NCI-H1930 (cell line): Measurements from ENCODE around the gene C1orf167.

Source experiments
- DNase-seq, 2 experiments: peaks; one replicate each; lab custom pipeline; 2025; lab: John Stamatoyannopoulos, UW

The C1orf167 gene

DNA sequence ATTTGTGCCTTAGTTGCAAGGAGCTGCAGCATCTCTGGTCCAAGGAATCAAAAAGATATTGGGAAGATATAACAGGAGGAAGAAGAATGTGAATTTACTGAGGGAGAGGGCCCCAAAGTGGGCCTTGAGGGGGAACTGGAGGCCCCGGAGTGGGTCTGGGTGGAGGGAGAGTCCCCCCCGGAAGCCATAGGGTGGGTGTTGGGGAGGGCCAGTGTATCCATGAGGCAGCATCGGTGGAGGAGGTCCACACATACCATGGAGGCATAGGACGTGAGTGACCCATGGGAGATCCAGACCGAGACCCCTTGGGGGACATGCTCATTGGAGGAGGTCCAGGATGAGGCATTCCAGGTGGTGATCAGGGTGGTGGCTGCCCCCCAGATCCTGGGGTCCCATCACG lies 708 bp upstream of the C1orf167 start:
- no peak for DNase-seq

DNA sequence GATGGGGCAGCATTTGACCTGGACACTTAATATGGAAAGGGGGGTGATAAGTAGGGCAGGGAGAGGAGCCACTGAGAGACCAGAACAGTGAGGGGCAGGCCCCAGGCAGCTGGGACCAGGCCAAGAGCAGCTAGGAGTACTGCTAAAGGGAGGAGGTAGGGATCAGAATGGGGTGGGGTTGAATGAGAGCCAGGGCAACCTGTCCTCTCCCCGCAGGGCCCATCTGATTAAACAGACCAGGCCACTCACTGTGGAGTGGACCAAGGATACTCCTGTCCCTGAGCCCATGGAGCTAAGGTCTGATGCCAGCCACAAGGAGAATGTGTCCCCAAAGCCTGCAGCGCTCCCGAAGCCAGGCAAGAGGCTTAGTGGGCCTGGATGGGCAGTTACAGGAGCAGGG lies 2.1 kb downstream of the C1orf167 start:
- DNase-seq, result no peak

DNA sequence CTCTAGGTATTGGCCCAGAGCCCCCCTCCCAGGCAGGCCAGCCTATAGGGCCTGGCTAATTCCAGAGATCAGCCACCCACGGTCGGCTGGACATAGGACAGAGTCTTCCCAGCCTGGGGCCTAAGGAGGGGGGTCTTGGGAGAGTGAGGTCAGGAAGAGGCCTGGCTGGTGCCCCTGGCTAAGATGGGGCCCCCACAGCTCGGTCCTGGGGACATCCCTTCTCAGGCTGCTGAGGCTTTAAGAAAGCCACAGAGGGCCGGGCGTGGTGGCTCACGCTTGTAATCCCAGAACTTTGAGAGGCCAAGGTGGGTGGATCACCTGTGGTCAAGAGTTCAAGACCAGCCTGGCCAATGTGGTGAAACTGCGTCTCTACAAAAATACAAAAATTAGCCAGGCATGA lies 2.5 kb downstream of the C1orf167 start:
- no peak for DNase-seq

DNA sequence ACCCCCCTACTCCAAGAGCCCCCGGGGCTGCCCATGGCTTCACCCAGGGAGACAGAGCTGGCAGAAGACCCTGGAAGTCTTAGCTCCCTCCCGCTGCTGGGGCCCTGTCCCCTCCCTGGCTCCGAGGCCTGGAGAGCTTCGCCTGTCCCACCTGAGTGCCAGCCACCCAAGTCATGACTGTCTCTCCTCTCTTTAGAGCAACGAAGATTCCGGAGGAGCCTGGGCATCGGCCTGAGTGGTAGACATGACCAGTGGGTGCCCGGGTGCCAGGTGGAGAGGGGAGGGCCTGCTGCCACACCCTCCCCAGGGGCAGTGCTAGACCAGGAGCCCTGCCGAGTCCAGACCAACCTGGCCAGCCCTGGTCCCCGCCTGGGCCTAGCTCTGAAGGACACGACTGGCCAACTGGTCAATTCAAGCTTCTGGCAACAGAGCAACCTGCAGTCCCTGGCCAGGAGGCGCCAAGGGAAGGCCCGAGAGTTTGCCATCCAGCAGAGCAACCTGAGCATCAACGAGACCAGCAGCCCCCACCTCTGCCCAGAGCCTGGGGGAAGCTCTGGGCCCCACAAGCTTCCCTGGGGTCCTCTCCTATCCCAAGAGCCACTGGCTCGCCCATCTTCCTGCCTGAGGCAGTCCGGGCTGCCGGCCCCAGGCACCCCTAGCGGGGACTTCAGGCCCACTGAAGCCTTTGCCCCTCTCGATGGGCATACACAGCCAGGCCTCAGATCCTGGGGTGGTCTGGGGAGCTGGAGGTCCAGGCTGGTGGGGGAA lies 3.9 kb downstream of the C1orf167 start:
- no peak for DNase-seq

DNA sequence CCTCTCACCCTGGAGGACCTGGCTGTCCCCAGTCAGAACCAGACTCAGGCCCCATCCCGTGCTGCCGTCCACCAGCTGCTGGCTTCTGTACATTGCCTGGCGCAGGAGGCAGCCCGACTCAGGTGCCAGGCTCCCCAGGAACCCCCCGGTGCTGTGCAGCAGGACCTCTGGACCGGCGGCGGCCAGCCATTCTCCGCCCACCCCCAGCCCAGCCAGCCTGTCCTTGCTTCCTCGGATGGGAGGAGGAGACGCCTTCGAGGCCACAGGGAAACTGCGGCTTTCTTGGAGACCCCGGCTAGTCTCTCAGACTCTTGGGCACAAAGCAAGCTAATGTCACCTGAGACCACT lies 4.4 kb downstream of the C1orf167 start:
- DNase-seq, result no peak

DNA sequence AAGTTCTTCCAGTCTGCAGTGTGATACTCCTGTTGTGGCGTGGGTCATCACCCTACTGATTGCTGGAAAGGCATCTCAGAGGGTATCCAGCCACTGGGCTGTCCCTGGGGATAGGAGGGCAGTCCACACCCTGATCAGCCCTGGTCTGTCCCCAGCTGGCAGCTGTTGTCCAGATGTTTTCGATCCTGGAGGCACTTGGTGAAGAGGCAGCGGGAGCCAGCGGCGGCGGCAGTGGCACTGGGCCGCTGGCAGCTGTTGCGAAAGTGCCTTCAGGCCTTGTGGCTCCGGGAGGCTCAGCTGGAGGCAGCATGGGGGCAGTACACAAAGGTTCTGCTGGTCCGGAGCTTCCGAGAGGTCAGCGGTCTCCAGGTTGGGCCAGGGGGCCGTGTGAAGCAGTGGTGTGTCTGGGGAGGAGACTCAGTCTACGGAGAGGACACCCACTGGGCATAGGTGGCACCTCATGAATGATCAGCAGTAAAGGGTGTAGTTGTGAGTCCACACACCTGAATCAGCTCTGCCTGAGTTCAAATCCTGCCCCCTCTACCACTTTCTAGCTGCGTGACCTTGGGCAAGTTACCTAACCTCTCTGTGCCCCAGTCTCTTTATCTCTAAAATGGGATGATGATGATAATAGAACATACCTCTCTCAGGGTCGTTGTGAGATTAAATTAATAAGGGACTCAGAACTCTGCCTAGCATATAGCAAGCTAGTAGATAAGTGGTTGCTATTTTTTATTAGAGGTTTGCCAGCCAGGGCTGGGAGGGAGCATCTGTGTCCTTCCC lies 6.1 kb downstream of the C1orf167 start:
- DNase-seq, result no peak

DNA sequence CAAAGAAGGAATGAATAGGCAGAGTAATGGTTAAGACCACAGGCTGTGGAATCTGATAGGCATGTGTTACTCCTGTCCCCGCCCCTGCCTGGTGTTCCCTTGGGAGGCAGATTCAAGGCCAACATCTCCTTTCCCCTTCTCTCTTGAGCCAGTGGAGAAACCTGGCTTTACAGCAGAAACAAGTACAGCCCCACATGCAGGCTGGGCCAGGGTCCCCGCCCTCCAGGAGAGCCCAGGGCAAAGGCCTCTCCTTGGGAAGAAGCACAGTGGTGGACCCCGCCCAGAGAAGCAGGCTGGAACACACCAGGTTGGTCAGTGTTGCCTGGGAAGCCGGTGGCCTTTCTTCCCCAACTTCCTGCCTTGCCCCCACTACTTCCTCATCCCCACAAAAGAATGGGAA lies 6.8 kb downstream of the C1orf167 start:
- no peak for DNase-seq

DNA sequence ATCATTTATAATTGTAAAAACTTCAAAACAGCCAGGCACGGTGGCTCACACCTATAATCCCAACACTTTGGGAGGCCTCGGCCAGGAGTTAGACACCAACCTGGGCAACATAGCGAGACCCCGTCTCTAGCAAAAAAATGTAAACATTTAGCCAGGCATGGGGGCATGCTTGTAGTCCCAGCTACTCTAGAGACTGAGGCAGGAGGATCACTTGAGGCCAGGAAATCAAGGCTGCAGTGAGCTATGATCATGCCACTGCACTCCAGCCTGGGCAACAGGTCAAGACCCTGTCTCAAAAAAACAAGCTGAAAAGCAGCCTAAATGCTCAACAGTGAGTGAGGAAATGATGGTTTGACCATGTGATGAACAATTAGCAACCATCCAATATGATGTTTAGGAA lies 7.3 kb downstream of the C1orf167 start:
- no peak for DNase-seq

DNA sequence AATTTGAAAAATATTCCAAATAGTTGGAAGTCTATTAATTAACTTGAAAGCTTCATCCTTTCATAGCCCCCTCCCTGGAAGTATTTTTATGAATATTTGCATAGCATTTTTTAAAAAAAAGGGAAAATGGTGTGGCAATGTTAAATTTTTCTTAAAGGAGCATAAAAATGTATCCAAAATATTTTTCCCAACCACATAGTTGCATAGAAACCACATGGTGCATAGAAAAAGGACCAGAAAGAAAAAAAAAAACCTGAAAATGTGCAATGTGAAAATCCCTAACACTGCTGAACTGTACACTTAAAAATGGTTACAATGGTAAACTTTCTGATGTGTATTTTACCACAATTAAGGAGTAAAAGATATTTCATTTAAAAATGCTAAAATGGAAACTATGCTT lies 8.0 kb downstream of the C1orf167 start:
- DNase-seq, result no peak

DNA sequence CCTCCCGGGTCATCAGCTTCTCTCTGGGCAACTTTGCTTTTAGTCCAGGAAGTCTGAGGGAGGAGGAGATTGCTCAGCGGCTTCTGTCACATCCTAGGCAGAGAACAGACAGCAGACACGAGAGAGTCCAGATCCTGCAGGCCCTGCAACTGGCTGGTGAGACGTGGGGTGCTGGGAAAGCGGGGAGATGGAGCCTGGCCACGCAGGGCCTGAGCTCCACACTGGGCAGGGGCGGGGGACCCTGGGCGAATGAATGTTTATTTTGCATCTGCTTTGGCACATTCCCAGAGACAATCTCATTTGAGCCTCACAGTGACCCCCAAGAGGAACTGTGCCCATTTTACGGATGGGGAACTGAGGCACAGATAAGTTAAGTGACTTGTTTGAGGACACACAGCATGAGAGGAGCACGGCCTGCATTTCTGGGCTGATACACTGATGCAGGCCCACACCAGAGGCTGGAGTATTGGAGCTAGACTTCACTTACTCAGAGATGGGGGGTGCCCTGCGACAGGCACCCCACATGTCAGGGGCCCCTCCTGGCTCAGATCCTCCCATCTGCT lies 9.6 kb downstream of the C1orf167 start:
- DNase-seq, result no peak

DNA sequence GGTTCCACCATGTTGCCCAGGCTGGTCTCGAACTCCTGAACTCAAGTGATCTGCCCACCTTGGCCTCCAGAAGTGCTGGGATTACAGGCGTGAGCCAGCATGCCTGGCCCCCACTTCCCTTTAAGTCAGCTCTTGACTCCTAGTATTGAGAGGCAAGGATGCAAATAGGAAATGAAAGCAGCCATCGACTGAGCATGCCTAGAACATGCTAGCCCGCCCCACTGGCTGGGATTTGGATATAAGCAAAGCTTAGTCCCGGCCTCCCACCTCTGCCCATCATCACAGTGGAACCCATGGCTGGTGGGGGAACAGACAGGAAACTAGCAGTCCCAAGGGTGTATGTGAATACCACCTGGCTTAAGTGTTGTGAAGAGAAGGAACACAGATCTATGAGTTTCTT lies 10.5 kb downstream of the C1orf167 start:
- no peak for DNase-seq

DNA sequence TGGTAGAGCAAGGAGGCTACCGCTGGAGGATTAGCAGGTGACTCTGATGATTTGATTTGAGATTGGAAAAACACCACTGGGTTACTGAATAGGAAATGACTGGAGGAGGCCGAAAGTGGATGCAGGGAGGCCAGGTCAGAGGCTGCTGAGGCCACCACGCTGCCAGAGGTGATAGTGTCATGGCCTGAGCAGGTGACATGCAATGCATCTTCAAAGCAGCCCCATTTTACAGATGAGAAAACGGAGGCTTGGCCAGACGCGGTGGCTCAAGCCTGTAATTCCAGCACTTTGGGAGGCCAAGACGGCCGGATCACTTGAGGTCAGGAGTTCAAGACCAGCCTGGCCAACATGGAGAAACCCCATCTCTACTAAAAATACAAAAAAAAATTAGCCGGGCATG lies 12.8 kb downstream of the C1orf167 start:
- no peak for DNase-seq

DNA sequence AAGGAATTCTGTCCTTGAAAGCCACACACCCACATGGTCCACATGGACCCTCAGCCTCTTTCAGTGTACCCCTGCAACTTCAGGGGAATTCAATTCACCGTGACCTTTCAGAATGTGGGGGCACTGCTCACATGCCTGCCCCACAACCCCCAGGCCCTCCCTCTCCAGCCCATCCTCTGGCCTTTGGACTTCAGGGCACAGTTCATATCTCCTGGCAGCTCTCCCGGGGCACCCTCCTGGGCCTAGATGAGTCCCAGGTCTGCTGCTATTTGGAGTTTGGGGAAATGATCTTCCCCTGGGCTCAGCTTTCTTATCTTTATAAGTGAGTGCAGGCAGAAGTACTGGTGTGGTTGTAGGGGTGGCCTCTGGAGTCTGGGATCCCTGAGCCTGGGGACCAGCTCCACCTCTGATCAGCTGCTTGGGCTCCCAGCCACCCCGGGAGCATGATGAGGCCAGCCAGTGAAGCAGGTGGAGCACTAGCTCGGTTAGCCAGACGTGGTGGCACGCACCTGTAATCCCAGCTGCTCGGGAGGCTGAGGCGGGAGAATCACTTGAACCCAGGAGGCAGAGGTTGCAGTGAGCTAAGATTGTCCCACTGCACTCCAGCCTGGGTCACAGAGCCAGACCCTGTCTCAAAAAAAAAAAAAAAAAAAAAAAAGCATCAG lies 15.8 kb downstream of the C1orf167 start:
- DNase-seq, result no peak

DNA sequence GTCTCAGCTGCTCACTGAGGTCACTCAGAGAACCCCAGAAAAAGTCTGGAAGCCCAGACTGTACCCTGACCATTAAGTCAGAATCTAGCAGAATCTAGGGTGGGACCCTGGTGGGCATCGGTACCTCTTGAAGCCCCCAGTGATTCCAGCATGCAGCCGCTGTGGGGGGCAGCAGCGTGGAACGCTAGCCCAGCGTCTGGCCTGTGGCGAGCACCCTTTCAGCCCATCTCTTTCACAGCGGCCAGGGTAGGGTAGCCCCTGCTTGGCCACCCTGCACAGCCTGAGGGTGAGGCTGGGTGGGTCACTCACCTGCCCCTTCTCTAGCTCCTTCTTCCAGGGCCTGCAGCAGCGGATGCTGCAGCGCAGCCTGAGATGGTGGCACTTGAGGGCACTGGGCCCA lies 16.3 kb downstream of the C1orf167 start:
- no peak for DNase-seq

DNA sequence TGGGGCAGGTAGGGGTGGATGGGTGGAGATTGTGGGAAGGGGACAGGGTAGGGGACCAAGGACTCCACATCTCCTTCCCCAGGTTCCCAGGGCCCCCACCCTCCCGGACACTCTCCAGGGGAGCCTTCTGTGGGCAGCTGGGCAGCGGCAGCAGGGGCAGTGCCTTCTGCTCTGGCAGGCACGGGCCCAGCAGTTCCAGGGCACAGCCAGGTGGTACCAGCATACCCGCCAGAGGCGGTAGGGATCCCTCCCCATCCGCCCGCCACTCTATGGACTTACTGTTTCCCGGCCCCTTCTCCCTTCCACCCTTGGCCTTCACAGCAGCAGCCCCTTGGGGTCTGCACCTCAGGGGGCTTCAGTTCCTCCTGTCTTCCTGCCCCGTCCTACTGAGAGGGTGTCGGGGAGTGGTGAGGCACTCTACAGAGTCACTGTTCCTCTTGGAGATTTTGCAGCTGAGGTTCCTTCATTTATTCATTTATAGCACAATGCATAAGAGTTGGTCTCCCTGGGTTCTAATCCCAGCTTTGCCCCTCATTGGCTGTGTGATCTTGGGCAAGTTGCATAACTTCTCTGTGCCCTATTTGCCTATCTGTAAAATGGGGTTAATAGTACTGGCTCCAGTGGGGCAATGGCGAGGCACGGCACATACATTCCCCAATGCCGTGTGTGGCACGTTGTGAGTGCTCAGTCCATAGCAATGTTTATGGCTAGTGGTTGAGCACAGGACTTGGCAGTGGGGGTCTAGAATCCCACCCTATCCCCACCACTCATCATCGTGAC lies 17.0 kb downstream of the C1orf167 start:
- no peak for DNase-seq

DNA sequence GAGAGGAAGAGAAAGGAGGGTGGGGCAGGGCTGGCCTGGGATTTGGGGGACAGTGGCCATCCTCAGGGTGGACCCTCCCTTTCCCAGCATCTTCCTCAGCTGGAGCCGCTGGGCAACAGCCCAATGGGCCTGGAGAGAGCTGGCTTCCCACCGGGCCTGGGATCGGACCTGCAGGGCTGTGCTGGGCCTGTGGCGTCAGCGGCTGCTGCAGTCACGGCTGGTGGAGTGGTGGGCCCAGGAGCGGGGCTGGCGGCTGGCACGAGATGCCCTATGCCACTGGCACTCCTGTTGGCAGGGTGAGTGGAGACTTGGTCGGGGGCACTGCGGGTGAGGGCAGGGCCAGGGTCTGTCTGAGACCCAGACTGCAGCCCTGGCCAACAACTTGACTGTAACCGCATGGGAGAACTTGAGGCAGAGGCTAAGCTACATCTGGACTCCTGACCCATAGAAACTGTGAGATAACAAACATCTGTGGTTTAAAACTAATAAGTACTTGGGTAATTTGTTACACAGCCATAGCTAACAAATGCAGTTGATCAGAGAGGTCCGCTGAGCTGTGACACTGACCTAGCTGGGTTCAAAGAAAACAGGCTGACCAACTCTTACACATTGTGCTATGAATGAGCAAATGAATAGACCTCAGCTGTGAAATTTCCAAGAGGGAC lies 17.9 kb downstream of the C1orf167 start:
- DNase-seq, result no peak

DNA sequence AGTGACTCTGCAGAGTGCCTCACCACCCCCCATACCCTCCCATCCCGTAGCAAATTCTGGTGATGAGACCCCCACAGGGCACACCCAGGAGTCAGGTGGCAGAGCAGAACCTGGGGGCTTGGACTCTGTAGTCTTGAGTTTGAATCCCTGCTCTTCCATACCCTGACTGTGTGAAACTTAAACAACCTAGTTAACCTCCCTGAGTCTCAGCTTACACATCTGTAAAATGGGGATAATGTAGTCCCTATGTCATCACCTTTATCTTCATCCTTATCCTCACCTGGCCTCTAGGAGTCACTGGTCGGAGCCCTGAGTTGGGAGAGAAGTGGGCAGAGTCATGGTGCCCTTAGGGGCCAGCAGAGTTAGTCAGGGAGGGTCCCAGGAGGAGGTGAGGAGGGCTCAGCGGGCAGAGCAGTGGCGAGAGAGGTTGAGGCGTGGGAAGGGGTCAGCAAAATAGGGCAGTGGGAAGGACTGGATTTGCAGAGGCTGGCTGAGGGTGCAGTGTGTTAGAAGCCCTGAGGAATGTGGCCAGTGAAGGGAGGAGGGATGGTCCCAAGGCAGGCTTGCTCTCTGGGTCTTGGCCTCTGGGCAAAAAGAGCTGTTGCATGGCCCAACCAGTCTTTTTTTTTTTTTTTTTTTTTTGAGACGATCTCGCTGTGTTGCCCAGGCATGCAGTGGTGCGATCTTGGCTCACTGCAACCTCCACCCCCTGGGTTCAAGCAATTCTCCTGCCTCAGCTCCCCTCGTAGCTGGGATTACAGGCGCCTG lies 18.6 kb downstream of the C1orf167 start:
- no peak for DNase-seq

DNA sequence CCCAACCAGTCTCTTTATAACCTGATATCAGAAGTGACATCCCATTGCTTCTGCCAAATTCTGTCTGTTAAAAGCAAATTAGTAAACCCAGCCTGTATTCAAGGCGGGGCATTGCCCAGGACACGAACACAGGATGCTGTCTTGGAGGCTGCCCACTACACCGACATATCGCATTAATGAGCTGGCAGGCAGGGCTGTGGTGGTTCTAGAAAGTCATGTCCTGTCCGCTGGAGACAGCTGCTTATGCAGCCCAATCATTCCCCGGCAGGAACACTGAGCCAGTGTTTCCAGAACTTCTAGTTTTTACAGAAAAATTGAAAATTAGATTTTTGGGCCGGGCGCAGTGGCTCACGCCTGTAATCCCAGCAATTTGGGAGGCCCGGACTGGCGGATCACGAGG lies 19.3 kb downstream of the C1orf167 start:
- DNase-seq, result no peak

DNA sequence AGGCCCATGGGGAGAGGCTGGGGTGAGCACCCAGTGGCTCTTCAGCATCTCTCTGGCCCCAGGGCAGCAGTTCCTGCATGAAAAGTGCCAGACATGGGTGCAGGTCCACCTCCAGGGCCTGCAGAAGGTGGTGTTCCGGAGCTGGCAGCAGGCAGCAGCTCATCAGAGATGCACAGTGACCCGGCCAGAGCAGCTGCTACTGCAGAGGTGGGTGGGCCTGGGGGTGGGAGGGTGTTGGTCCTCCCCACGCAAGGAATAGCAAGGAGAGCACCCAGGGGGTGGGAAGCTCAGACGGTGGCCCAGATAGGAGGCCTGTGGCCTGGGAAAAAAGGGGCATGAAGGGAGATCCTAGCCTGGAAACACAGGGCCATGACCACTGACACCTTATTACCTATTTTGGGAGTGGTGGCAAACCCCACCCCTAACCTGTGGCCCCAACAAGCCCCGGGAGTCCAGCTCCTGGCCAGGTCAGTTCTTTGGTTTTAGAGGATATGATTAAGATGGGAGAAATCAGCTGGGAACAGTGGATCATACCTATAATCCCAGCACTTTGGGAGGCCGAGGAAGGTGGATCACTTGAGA lies 20.2 kb downstream of the C1orf167 start:
- no peak for DNase-seq

DNA sequence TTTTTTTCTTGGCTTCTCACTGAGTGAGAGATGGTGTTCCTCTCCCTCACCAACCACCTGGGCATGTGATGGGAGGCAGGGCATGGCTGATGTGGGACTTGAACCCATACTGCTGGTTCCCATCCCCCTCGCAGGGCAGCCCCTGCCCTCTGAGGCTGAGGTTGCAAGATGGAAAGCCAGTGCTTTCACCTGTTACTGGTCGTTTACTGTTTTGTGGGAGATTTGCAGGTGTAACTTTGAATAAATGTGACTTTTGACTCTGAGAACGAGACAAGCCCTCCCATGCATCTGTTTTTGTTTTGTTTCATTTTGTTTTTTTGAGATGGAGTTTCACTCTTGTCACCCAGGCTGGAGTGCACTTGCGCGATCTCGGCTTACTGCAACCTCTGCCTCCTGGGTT lies 21.6 kb downstream of the C1orf167 start:
- DNase-seq, result no peak
